Breast epithelium (tissue), 3 donors: ENCODE data around the gene AP3S2.

Experiments
- CTCF ChIP-seq, 3 donors: fragments of 450-650 bp; IDR thresholded peaks; one replicate each; pipeline ENCODE4 v1.5.1; 2016 to 2017; ENCODE audit warnings: antibody characterized with exemption in 3 of 3, mild to moderate bottlenecking in 3 of 3, moderate library complexity in 3 of 3
- POLR2A ChIP-seq: fragments of 450-650 bp; IDR thresholded peaks from one replicate; pipeline ENCODE4 v1.6.1; 2016; ENCODE audit warnings: antibody characterized with exemption, mild to moderate bottlenecking, moderate library complexity
- POLR2AphosphoS5 ChIP-seq, 3 donors: sonication (generic); formaldehyde crosslinking; IDR thresholded peaks; one replicate each; pipeline ENCODE4 v1.6.1; 2017; ENCODE audit warnings: antibody characterized with exemption in 3 of 3

DNA sequence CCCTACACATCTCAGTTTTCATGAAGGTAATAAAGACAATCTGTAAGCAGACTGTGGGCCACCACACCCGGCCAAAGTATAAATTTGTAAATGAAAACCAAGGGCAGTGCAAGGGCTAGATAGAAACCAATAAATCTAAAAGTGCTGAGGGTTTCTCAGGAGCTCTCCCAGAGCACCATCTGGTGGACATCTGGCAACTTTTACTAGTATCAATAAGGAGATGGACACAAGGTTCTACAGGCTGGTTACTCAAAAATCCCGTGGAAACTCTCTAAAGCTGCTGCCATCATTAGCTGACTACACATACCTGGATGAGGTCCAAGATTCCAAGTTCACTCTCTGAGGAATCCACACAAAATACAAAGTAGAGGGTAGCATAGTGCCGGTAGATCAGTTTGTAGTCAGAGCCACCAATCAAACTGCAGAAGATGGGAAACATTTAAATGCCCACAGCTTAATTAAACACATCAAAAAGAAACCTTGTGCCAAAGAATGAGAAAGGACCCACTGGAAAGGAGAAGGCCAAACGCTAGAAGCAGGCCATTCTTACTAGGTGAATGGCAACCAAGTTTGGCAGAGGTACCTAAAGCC, 5.5 kb downstream of the AP3S2 start:
- no peak for TF ChIP-seq POLR2A
- peak in 2 of 3 donors; percentile 13 to 35 for TF ChIP-seq CTCF (IDR thresholded peaks at IDR 0.05)
- no peak for TF ChIP-seq POLR2AphosphoS5 (IDR thresholded peaks at IDR 0.05)
